ENCODE measurements around the gene ALK.

ALK gene

GRCh38 chr2:29841386-29842004 is 79.9 kb downstream of the ALK start:
- H2AFZ ChIP-seq (ENCODE audit: low read length): no peak overlapping the region
- no peaks in the 10 kb centered on the region for H3K4me1 ChIP-seq (ENCODE audit: low read length)
- H3F3A ChIP-seq (ENCODE audit: insufficient read depth, low read length): no peaks in the 10 kb centered on the region
- no peaks in the 10 kb centered on the region for H3K27me3 ChIP-seq (replicated peaks; ENCODE audit: insufficient read depth, low read length)
- H3K9me2 ChIP-seq (replicated peaks; ENCODE audit: insufficient read depth, low read length): no peaks in the 10 kb centered on the region
- no peak overlapping the region for H3K4me3 ChIP-seq (ENCODE audit: low read length)
- H4K20me1 ChIP-seq (ENCODE audit: insufficient read depth, low read length): no peaks in the 10 kb centered on the region
- peak; percentile 19 for DNase-seq
- H3K36me3 ChIP-seq (replicated peaks; ENCODE audit: insufficient read depth, low read length): no peaks in the 10 kb centered on the region
- no peak overlapping the region for H3K4me2 ChIP-seq (ENCODE audit: low read depth, low read length)
- no peaks in the 10 kb centered on the region for H3K79me2 ChIP-seq (ENCODE audit: low read length)
- TF ChIP-seq EZH2phosphoT487 (IDR thresholded peaks at IDR 0.05; ENCODE audit: low read length): no peak
- peak; percentile 79 for TF ChIP-seq CTCF (IDR thresholded peaks at IDR 0.05; ENCODE audit: low read length)
- no peak for TF ChIP-seq EZH2 (optimal IDR thresholded peaks at IDR 0.05; ENCODE audit: low read depth, low read length)
- H3K9ac ChIP-seq (ENCODE audit: low read length): no peak overlapping the region
- H3K27ac ChIP-seq (ENCODE audit: low read length): no peak overlapping the region
- no peaks in the 10 kb centered on the region for H3K9me3 ChIP-seq (replicated peaks; ENCODE audit: insufficient read depth, low read length)

- no peaks in the 10 kb centered on the region for H4K20me1 ChIP-seq (ENCODE audit: insufficient read depth, low read length)
- no peaks in the 10 kb centered on the region for H3K9me2 ChIP-seq (replicated peaks; ENCODE audit: insufficient read depth, low read length)
- no peaks in the 10 kb centered on the region for H3K9me3 ChIP-seq (replicated peaks; ENCODE audit: insufficient read depth, low read length)
- no peak overlapping the region for H3K27ac ChIP-seq (ENCODE audit: low read length)
- no peak for DNase-seq
- no peaks in the 10 kb centered on the region for H3K4me1 ChIP-seq (ENCODE audit: low read length)
- H3K4me3 ChIP-seq (ENCODE audit: low read length): no peak overlapping the region
- no peaks in the 10 kb centered on the region for H3K36me3 ChIP-seq (replicated peaks; ENCODE audit: insufficient read depth, low read length)
- no peaks in the 10 kb centered on the region for H3K79me2 ChIP-seq (ENCODE audit: low read length)
- TF ChIP-seq CTCF (IDR thresholded peaks at IDR 0.05; ENCODE audit: low read length): no peak
- TF ChIP-seq EZH2 (optimal IDR thresholded peaks at IDR 0.05; ENCODE audit: low read depth, low read length): no peak
- no peak for TF ChIP-seq EZH2phosphoT487 (IDR thresholded peaks at IDR 0.05; ENCODE audit: low read length)
- no peak overlapping the region for H3K4me2 ChIP-seq (ENCODE audit: low read depth, low read length)
- H3K27me3 ChIP-seq (replicated peaks; ENCODE audit: insufficient read depth, low read length): no peaks in the 10 kb centered on the region
- H2AFZ ChIP-seq (ENCODE audit: low read length): no peak overlapping the region
- H3F3A ChIP-seq (ENCODE audit: insufficient read depth, low read length): no peaks in the 10 kb centered on the region
- no peak overlapping the region for H3K9ac ChIP-seq (ENCODE audit: low read length)
These were observed 82.1 kb downstream of the ALK start for GRCh38 chr2:29839306-29839705.

GRCh38 chr2:29837925-29838324 is 83.5 kb downstream of the ALK start:
- no peaks in the 10 kb centered on the region for H4K20me1 ChIP-seq (ENCODE audit: insufficient read depth, low read length)
- no peak for DNase-seq

More at GRCh38 chr2:29837925-29838324, 83.5 kb downstream of the ALK start:
- Histone ChIP-seq H3K4me2 (ENCODE audit: low read depth, low read length) (no peak overlapping the region), H3K9me2 (replicated peaks; ENCODE audit: insufficient read depth, low read length) (no peaks in the 10 kb centered on the region), H3K4me1 (ENCODE audit: low read length) (no peaks in the 10 kb centered on the region), H3K4me3 (ENCODE audit: low read length) (no peak overlapping the region), H3K79me2 (ENCODE audit: low read length) (no peaks in the 10 kb centered on the region), H3K9ac (ENCODE audit: low read length) (no peak overlapping the region), H3K9me3 (replicated peaks; ENCODE audit: insufficient read depth, low read length) (no peaks in the 10 kb centered on the region), H3K27me3 (replicated peaks; ENCODE audit: insufficient read depth, low read length) (no peaks in the 10 kb centered on the region), H3K27ac (ENCODE audit: low read length) (no peak overlapping the region), H2AFZ (ENCODE audit: low read length) (no peak overlapping the region), H3F3A (ENCODE audit: insufficient read depth, low read length) (no peaks in the 10 kb centered on the region), H3K36me3 (replicated peaks; ENCODE audit: insufficient read depth, low read length) (no peaks in the 10 kb centered on the region)
- TF ChIP-seq EZH2phosphoT487 (IDR thresholded peaks at IDR 0.05; ENCODE audit: low read length) (no peak), EZH2 (optimal IDR thresholded peaks at IDR 0.05; ENCODE audit: low read depth, low read length) (no peak), CTCF (IDR thresholded peaks at IDR 0.05; ENCODE audit: low read length) (no peak)
